NCI-H1092 treated with DMSO at 0.1 percent for 48 hours (cell line): ENCODE results near the gene LAYN.
A peak's percentile ranks its signal among the peaks of the same experiment; 100 is the strongest.

ENCODE experiments used
- DNase-seq: peaks from one replicate; lab custom pipeline; 2025; lab: John Stamatoyannopoulos, UW

LAYN gene

GRCh38 chr11:111562692-111563389 is 22.3 kb downstream of the LAYN start:
- no peak for DNase-seq

- peak; percentile 42 for DNase-seq
These were observed 24.7 kb downstream of the LAYN start for GRCh38 chr11:111565114-111565720.

- DNase-seq: no peak
These were observed 25.8 kb downstream of the LAYN start for GRCh38 chr11:111566324-111566723.

- no peak for DNase-seq
These were observed 29.0 kb downstream of the LAYN start for GRCh38 chr11:111569476-111569875.

GRCh38 chr11:111570796-111571195 is 30.3 kb downstream of the LAYN start:
- DNase-seq: no peak

DNA sequence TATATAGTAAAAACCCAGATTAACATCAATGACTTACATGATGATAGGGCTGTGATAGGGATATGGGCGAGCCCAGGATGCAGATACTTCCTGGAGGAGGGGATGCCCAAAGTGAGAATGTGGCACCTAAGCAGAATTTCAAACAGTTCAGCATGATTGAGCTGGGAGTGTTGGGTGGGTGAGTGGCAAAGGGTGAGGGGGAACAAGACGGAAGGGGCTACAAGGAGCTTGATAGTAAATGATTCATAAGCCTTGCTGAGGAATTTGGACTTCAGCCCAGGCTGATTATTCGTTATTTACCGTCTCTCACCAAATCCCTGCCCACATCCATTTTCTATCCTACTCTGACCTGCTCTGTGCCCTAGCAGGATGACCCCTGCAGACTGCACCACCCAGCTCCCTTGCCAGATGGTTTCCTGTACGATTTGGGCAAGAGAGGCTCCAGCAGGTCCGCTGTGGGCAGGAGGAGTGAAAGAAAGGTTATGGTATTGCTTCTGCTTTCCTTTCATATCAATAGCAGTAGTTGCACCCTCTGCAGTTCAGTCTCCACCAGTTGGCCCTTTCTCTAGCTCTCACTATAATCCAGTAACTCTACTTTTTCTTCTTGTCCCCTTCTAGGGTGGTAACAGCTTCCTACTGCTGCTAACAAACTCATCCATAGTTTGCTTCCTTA is 31.4 kb downstream of the LAYN start:
- no peak for DNase-seq

- no peak for DNase-seq
These were observed 32.1 kb downstream of the LAYN start for GRCh38 chr11:111572581-111572980.

DNA sequence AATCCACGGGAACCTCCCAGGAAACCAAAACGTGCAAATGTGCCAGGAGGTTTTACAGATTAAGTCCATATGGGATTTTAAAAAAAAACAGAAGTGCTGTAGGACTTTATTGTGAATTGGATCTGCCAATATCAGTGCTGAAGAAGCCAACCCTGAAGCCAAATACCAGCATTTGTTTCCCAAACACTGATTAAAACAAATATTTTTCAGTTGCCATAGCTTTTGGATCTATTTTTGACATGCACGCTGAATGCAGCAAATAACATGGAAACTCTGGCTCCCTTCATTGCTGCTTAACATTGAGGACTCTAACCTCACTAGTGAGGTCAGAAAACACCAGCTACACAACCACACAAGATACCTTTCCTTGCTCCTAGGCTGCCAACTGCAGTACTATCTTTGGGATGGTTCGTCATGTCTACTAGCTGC is 33.3 kb downstream of the LAYN start:
- no peak for DNase-seq

GRCh38 chr11:111574373-111575225 is 34.1 kb downstream of the LAYN start:
- peak; percentile 49 for DNase-seq

- DNase-seq: no peak
These were observed 35.2 kb downstream of the LAYN start for GRCh38 chr11:111575740-111576139.

GRCh38 chr11:111577821-111578220 is 37.3 kb downstream of the LAYN start:
- no peak for DNase-seq

DNA sequence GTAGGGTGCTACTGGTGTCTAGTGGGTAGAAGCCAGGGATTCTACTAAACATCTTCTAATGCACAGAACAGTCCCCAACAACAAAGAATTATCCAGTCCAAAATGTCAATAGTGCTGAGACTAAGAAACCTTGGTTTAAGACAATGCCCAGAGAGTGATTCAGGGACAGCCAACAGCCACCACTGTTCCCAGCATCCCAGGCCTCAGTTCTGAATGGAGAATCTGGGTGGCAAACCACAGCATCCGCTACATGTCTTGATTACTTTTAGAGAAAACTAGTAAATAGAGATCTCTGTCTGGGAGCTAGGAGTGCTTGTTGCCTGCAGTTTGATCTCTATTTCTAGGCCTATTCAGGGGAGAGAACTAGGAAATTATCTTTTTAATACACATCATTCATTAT is 40.8 kb downstream of the LAYN start:
- no peak for DNase-seq

DNA sequence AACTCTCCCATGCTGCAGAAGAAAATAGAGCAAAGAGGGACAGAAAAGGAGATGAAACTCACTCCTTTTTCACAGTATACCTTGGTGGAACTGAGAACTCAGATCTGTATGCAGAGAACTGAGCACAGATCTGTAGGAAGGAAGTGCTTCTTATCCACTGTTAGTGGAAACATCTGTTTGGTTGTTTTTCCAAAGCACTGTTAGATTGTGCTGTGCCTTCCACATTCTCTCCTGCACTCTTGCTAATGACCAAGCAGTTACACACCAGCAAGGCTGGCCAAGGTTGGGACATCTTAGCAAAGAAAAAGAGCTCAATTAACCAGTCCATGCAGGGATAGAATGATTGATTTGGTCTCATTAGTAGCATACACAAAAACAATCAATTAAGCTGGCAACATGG is 41.6 kb downstream of the LAYN start:
- no peak for DNase-seq

GRCh38 chr11:111582881-111583280 is 42.4 kb downstream of the LAYN start:
- no peak for DNase-seq

DNA sequence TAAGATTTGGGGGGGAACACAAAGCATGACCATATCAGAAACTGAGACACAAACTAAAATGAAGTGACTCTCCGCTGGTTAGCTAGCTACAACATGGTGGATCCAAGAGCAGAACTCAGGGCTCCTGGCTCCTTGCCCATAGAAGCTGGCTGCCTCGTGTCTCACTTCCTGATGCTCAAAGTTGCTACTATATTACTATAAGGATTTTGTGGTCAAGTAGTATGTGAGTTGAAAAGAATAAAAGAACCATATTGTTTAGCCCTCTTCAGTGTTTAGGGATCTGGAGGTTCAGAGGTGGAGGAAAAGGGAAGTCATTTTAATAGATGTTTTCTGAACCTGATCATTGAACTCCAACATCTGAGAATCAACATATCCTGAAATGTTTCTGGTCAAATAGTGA is 44.9 kb downstream of the LAYN start:
- no peak for DNase-seq

- DNase-seq: peak; percentile 64
These were observed 45.9 kb downstream of the LAYN start for GRCh38 chr11:111586388-111586831.

- no peak for DNase-seq
These were observed 48.6 kb downstream of the LAYN start for GRCh38 chr11:111589114-111589513.

DNA sequence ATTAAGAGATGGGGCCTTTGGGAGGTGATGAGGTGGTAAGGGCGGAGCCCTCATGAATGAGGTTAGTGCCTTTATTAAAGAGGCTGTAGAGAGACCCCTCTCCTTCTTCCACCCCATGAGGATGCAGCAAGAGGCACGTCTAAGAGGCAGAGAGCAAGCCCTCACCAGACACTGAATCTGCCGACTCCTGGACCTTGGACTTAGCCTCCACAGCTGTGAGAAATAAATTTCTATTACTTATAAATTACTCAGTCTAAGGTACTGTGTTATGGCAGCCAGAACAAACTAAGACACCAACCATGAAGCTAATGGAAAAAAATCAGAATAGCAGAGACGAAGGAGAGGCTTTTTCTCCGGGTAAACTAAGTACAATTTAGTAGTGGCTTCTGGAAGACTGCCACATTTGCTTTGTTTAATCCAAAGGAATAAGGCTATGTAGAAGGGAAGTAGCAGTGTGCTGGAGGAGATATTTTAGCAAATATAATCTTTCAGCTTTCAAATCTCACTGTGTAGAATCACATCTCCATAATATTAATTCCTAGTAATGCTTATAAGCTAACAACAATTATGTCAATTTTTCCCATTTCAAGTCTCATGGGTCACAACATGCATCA is 49.5 kb downstream of the LAYN start:
- DNase-seq: no peak

GRCh38 chr11:111591187-111591960 is 50.9 kb downstream of the LAYN start:
- DNase-seq: no peak

GRCh38 chr11:111592491-111592890 is 52.0 kb downstream of the LAYN start:
- DNase-seq: no peak

DNA sequence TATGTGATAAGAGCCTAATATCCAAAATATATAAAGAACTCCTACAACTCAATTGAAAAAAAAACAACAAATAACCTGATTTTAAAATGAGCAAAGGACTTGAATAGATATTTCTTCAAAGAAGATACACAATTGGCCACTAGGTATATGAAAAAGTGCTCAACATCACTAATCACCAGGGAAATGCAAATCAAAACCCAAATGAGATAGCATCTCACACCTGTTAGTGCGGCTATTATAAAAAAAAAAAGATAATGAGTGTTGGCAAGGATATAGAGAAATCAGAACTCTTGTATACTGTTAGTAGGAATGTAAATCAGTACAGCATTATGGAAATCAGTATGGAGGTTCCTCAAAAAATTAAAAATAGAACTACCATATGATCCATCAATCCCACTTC is 55.8 kb downstream of the LAYN start:
- no peak for DNase-seq
